Astrocyte of the spinal cord (primary cell): Measurements from ENCODE around the gene BEND5.

ENCODE experiments used
- DNase-seq: peaks from one replicate; pipeline ENCODE4 v3.0.0; 2011; ENCODE audit warnings: low read depth, low spot score
- H3K4me3 ChIP-seq: 2 replicates; pipeline ENCODE4 v1.5.1; 2011; ENCODE audit warnings: low read depth, mild to moderate bottlenecking, low read length, moderate library complexity
- in situ Hi-C: cut with HindIII; loops from 2 replicates; pipeline ENCODE4 v1.10.0; 2017; ENCODE audit warnings: low sequenced_read_pairs
- TF ChIP-seq, protein P1 (sequence below): IDR thresholded peaks from 2 replicates; pipeline ENCODE4 v1.5.1; 2012; ENCODE audit warnings: low read depth, mild to moderate bottlenecking, low read length, inconsistent platforms

BEND5 gene

DNA sequence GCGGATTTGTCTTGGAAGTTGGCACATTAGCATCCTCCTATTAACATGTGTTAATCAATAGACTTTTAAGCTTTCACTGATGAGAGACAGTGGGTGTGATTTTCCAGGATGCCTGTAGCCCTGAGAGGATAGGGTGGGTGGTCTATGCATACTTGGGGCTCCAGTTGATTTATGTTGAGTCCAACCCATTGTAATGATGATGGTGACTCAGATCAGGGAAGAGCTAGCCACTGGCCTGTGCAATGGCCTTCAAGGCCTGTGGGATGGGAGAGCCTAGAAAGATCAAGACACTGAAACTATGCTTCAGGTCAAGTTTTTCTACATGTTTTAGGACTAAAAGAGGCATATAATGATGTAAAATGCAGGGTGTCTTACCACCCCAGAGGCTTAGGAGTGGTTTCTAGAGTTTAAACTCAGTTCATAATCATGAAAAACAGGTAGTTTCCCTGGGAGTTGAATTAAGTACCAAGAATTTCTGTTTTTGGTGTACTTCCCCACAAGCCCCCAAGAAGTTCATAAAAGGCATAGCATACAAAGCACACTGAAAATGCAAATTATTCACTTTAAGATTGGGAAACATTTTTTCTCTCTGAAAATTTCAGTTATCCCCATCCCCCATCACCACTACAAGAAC is 19.9 kb downstream of the BEND5 start:
- in situ Hi-C loops = no loop called here
- no peak overlapping the region for H3K4me3 ChIP-seq
- DNase-seq = no peak
- TF ChIP-seq, protein P1, sequence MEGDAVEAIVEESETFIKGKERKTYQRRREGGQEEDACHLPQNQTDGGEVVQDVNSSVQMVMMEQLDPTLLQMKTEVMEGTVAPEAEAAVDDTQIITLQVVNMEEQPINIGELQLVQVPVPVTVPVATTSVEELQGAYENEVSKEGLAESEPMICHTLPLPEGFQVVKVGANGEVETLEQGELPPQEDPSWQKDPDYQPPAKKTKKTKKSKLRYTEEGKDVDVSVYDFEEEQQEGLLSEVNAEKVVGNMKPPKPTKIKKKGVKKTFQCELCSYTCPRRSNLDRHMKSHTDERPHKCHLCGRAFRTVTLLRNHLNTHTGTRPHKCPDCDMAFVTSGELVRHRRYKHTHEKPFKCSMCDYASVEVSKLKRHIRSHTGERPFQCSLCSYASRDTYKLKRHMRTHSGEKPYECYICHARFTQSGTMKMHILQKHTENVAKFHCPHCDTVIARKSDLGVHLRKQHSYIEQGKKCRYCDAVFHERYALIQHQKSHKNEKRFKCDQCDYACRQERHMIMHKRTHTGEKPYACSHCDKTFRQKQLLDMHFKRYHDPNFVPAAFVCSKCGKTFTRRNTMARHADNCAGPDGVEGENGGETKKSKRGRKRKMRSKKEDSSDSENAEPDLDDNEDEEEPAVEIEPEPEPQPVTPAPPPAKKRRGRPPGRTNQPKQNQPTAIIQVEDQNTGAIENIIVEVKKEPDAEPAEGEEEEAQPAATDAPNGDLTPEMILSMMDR = no peak

DNA sequence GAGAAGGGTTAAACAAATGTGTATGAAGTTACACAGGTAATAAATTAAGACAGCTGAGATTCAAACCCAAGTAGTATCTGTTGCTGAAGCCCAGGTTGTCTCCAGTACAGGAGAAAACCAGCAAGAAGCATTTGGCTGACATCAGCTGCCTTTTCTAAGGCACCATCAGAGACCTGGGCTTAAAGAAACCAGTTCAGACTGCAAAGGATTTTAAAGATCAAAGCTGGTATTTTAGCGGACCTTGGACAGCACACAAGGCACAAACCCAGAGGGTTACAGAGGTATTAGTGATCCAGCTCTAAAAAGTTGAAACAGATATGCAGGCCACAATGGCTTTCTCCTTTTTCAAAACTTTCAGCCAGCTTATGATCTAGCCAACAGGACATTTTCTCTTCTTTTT is 23.4 kb downstream of the BEND5 start:
- in situ Hi-C loops = no loop called here
- no peak for DNase-seq
- no peak overlapping the region for H3K4me3 ChIP-seq
- TF ChIP-seq, protein P1 = no peak

GRCh38 chr1:48750109-48750508 is 26.6 kb downstream of the BEND5 start:
- DNase-seq = no peak
- TF ChIP-seq, protein P1 = no peak
- in situ Hi-C loops = no loop called here

DNA sequence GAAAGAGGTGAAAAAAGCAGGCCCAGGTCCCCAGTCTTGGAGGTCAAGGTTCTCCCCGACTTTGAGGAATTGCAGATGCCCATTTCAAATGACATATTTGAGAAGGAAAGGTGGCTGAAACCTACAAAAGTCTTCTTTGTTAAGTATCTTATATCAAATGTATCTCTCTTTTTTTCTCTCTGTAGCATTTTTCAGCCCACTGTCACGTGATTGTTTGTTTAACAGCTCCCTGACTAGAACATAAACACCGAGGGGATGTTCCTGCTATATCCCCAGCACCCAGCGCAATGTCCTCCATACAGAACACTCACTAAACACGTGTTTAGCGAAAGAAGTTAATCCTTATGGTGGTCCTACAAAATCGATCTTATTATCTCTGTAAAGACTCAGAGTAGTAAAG is 27.6 kb downstream of the BEND5 start:
- DNase-seq = no peak
- TF ChIP-seq, protein P1 = no peak
- in situ Hi-C loops = no loop called here
- no peak overlapping the region for H3K4me3 ChIP-seq

More at GRCh38 chr1:48750109-48750508, 26.6 kb downstream of the BEND5 start:
- no peak overlapping the region for H3K4me3 ChIP-seq

DNA sequence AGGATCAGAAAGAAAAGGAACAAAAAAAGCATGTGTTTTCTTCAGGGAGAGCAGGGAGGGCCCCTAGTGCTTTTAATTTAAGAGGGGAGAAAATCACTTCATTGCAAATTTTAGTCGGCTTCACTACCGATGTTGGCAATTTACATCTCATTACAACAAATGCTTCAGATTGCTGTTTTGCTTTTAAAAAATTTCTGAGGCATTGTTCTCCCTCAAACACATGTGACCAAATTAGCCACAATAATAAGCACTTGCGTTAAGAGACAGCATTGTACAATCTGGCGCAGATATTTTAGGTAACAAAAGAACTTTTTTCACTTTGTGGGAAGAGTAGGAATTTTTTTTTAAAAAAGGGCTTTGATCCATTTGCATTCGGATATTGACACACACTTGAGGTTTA is 29.8 kb downstream of the BEND5 start:
- TF ChIP-seq, protein P1 = no peak
- in situ Hi-C loops = no loop called here
- no peak overlapping the region for H3K4me3 ChIP-seq
- DNase-seq = no peak

DNA sequence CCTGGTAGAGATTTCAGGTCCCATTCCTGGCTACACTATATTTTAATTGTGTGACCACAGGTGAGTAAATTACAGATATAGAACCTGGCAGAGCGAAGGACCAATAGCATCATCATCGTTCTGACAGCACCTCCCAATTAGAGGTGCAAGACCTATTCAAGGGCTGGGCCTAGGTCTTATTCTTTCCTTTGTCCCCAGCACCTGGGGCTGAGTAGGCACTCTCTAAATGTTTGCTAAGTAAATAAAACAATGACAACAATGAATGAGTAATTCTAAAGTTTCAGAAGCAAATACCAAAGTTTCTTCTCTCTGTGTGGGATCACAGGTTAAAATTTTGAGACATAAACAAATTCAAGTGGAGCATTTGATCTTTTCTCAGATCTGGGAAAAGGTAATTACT is 32.7 kb downstream of the BEND5 start:
- TF ChIP-seq, protein P1 = no peak
- no peak for DNase-seq
- no peak overlapping the region for H3K4me3 ChIP-seq
- in situ Hi-C loops = no loop called here
